Vagina (tissue), 2 donors: ENCODE results near the gene ZBTB45.

Experiments
- POLR2A ChIP-seq, 2 donors: fragments of 450-650 bp; IDR thresholded peaks; one replicate each; pipeline ENCODE4 v1.6.1; 2017; ENCODE audit warnings: antibody characterized with exemption in 2 of 2, mild to moderate bottlenecking in 2 of 2, moderate library complexity in 2 of 2
- POLR2AphosphoS5 ChIP-seq, 2 donors: sonication (generic); formaldehyde crosslinking; IDR thresholded peaks; one replicate each; pipeline ENCODE4 v1.9.0; 2017; ENCODE audit warnings: antibody characterized with exemption in 2 of 2, mild to moderate bottlenecking in 2 of 2, low read depth in 1 of 2; ENCODE audit not compliant: insufficient read depth in 1 of 2
- TF ChIP-seq, protein P1 (sequence below), 3 experiments: fragments of 450-650 bp in 2 of 3; fragments of 200-600 bp in 1 of 3; sonication (generic) in 1 of 3; IDR thresholded peaks; one replicate each; pipeline ENCODE4 v1.5.1; 2017 to 2019; ENCODE audit warnings: antibody characterized with exemption in 3 of 3, mild to moderate bottlenecking in 2 of 3, moderate library complexity in 2 of 3

DNA sequence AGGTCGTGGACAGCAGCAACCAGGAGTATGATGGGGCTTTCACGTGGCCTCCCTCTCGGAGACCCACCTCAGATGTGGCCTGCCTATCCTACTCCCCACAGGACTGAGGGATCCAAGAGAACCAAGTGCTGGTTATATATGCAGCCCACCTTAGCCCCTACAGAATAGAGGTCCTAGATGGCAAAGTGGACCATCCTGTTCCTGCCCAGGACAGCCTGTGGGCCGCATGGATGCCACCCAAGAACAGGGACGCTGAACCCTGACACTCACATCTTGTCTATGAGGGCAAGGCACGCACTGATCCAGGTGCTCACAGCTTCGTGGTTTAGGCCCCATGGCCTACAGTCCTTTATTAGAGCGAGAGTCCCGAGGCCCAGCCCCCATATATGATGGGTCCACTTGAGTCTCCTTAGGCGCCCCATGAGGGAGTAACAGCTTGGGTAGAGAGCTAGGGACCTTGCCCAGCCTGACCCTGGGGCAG, 6.4 kb downstream of the ZBTB45 start:
- no peak for TF ChIP-seq POLR2AphosphoS5 (IDR thresholded peaks at IDR 0.05; ENCODE audit: insufficient read depth in 1 of 2, low read depth in 1 of 2)
- no peak for TF ChIP-seq POLR2A (IDR thresholded peaks at IDR 0.05)
- TF ChIP-seq, protein P1, sequence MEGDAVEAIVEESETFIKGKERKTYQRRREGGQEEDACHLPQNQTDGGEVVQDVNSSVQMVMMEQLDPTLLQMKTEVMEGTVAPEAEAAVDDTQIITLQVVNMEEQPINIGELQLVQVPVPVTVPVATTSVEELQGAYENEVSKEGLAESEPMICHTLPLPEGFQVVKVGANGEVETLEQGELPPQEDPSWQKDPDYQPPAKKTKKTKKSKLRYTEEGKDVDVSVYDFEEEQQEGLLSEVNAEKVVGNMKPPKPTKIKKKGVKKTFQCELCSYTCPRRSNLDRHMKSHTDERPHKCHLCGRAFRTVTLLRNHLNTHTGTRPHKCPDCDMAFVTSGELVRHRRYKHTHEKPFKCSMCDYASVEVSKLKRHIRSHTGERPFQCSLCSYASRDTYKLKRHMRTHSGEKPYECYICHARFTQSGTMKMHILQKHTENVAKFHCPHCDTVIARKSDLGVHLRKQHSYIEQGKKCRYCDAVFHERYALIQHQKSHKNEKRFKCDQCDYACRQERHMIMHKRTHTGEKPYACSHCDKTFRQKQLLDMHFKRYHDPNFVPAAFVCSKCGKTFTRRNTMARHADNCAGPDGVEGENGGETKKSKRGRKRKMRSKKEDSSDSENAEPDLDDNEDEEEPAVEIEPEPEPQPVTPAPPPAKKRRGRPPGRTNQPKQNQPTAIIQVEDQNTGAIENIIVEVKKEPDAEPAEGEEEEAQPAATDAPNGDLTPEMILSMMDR (IDR thresholded peaks at IDR 0.05), result no peak
